IMR-90 (cell line): ENCODE results near the gene FOXN3. TPM values are rescaled to one million over a fixed set of nuclear protein-coding genes. Genes with fewer than 3 reads are reported as not detected.

ENCODE experiments used
- ATAC-seq: fragments of 200-7000 bp; cut with Tn5 transposase; 2 replicates; pipeline ENCODE4 v1.9.1; 2020; ENCODE audit warnings: low read depth, mild to moderate bottlenecking, moderate library complexity
- BruUV-seq: library from RNA; stranded (reverse); fragments of 400-500 nt; replicated peaks from 2 replicates; lab custom pipeline; 2021; lab: Mats Ljungman, UMichigan
- CTCF ChIA-PET: fragments of 300-600 bp; formaldehyde crosslinking; extraction: SDS; loops from one replicate; lab custom pipeline; 2021; ENCODE audit warnings: antibody characterized with exemption; lab: Yijun Ruan, JAX
- POLR2A ChIA-PET: fragments of 300-600 bp; sonication (Branson Sonifier 250); formaldehyde crosslinking; loops from one replicate; lab custom pipeline; 2022; ENCODE audit warnings: antibody characterized with exemption; ENCODE audit not compliant: unreplicated experiment; lab: Charles Lee
- DNase-seq: peaks from one replicate; pipeline ENCODE4 v3.0.0; 2013
- H2AFZ ChIP-seq: replicated peaks from 2 replicates; pipeline ENCODE3; 2013; ENCODE audit warnings: low read length, mild to moderate bottlenecking; ENCODE audit not compliant: poor library complexity
- H2AK5ac ChIP-seq: 2 replicates; pipeline ENCODE4 v1.6.1; 2013; ENCODE audit warnings: low read depth, low read length, inconsistent platforms
- H2AK9ac ChIP-seq: replicated peaks from 2 replicates; pipeline ENCODE3; 2013; ENCODE audit warnings: mild to moderate bottlenecking, low read depth, low read length, moderate library complexity; ENCODE audit not compliant: poor library complexity
- H2BK120ac ChIP-seq: 2 replicates; pipeline ENCODE4 v1.6.1; 2013; ENCODE audit warnings: low read depth, low read length, inconsistent platforms
- H2BK15ac ChIP-seq: 3 replicates; pipeline ENCODE4 v1.6.1; 2013; ENCODE audit warnings: low read depth, low read length, inconsistent platforms
- H2BK20ac ChIP-seq: 2 replicates; pipeline ENCODE4 v1.6.1; 2013; ENCODE audit warnings: low read depth, mild to moderate bottlenecking, inconsistent platforms, low read length, moderate library complexity
- H2BK5ac ChIP-seq: 2 replicates; pipeline ENCODE4 v1.6.1; 2013; ENCODE audit warnings: mild to moderate bottlenecking, low read depth, low read length, inconsistent platforms; ENCODE audit not compliant: poor library complexity, severe bottlenecking
- H3K14ac ChIP-seq: replicated peaks from 2 replicates; pipeline ENCODE4 v1.6.1; 2013; ENCODE audit warnings: low read depth, low read length, inconsistent platforms
- H3K18ac ChIP-seq: 2 replicates; pipeline ENCODE4 v1.6.1; 2013; ENCODE audit warnings: low read depth, low read length, control low read depth
- H3K23ac ChIP-seq: 2 replicates; pipeline ENCODE4 v1.6.1; 2013; ENCODE audit warnings: low read depth, low read length, inconsistent platforms
- H3K27ac ChIP-seq: 2 replicates; pipeline ENCODE4 v1.5.1; 2013; ENCODE audit warnings: mild to moderate bottlenecking, control low read depth, low read length; ENCODE audit not compliant: insufficient read depth
- H3K27me3 ChIP-seq: 2 replicates; pipeline ENCODE4 v1.6.1; 2013; ENCODE audit warnings: low read length; ENCODE audit not compliant: control insufficient read depth, insufficient read depth
- H3K36me3 ChIP-seq: 2 replicates; pipeline ENCODE4 v1.6.1; 2013; ENCODE audit warnings: low read length, mixed read lengths; ENCODE audit not compliant: control insufficient read depth, insufficient read depth
- H3K4ac ChIP-seq: 2 replicates; pipeline ENCODE4 v1.6.1; 2013; ENCODE audit warnings: low read depth, low read length, inconsistent platforms
- H3K4me1 ChIP-seq: 2 replicates; pipeline ENCODE4 v1.6.1; 2013; ENCODE audit warnings: low read length, mixed read lengths; ENCODE audit not compliant: control insufficient read depth, insufficient read depth
- H3K4me2 ChIP-seq: 2 replicates; pipeline ENCODE4 v1.6.1; 2013; ENCODE audit warnings: low read depth, mild to moderate bottlenecking, control low read depth, low read length, moderate library complexity
- H3K4me3 ChIP-seq: 2 replicates; pipeline ENCODE4 v1.5.1; 2013; ENCODE audit warnings: low read depth, mild to moderate bottlenecking, control low read depth, low read length, moderate library complexity; ENCODE audit not compliant: insufficient read depth
- H3K56ac ChIP-seq: 2 replicates; pipeline ENCODE4 v1.6.1; 2013; ENCODE audit warnings: low read length, inconsistent platforms; ENCODE audit not compliant: insufficient read depth; ENCODE audit errors: extremely low read depth
- H3K79me1 ChIP-seq, 2 experiments: 2 replicates each; pipeline ENCODE4 v1.6.1; 2013; ENCODE audit warnings: low read length in 2 of 2, inconsistent platforms in 1 of 2, low read depth in 1 of 2
- H3K9ac ChIP-seq: 2 replicates; pipeline ENCODE4 v1.6.1; 2013; ENCODE audit warnings: low read depth, low read length, control low read depth
- H3K9me1 ChIP-seq: 2 replicates; pipeline ENCODE4 v1.6.1; 2013; ENCODE audit warnings: low read length, inconsistent platforms; ENCODE audit not compliant: insufficient read depth
- H3K9me3 ChIP-seq: 2 replicates; pipeline ENCODE4 v1.6.1; 2013; ENCODE audit warnings: low read length; ENCODE audit not compliant: control insufficient read depth, insufficient read depth
- H4K20me1 ChIP-seq: 2 replicates; pipeline ENCODE4 v1.6.1; 2013; ENCODE audit warnings: low read length, inconsistent platforms; ENCODE audit not compliant: insufficient read depth
- H4K5ac ChIP-seq: 2 replicates; pipeline ENCODE4 v1.6.1; 2013; ENCODE audit warnings: mild to moderate bottlenecking, low read depth, low read length, control low read depth
- H4K8ac ChIP-seq, 2 experiments: 2 replicates each; pipeline ENCODE4 v1.6.1; 2013; ENCODE audit warnings: low read depth in 2 of 2, low read length in 2 of 2, control low read depth in 1 of 2, inconsistent platforms in 1 of 2
- H4K91ac ChIP-seq: 2 replicates; pipeline ENCODE4 v1.6.1; 2013; ENCODE audit warnings: low read depth, low read length, inconsistent platforms; ENCODE audit not compliant: insufficient read depth
- BHLHE40 ChIP-seq: fragments of 150-350 bp; IDR thresholded peaks from 2 replicates; pipeline ENCODE4 v1.6.1; 2016; ENCODE audit warnings: mild to moderate bottlenecking, low read depth, low read length
- CEBPB ChIP-seq: IDR thresholded peaks from 2 replicates; pipeline ENCODE4 v1.6.1; 2012; ENCODE audit warnings: low read depth, low read length, improper control_type of control experiment
- CHD1 ChIP-seq: IDR thresholded peaks from 2 replicates; pipeline ENCODE4 v1.6.1; 2012; ENCODE audit warnings: low read depth, low read length, improper control_type of control experiment
- CTCF ChIP-seq: conservative IDR thresholded peaks from 2 replicates; pipeline ENCODE4 v1.5.1; 2012; ENCODE audit warnings: mild to moderate bottlenecking, low read depth, low read length, improper control_type of control experiment
- ELK1 ChIP-seq: fragments of 150-350 bp; IDR thresholded peaks from 2 replicates; pipeline ENCODE4 v1.6.1; 2016; ENCODE audit warnings: low read depth, mild to moderate bottlenecking, low read length, moderate library complexity, borderline replicate concordance
- FOS ChIP-seq: fragments of 150-350 bp; IDR thresholded peaks from 2 replicates; pipeline ENCODE4 v1.6.1; 2016; ENCODE audit warnings: low read depth, low read length
- MAFK ChIP-seq: IDR thresholded peaks from 2 replicates; pipeline ENCODE4 v1.6.1; 2012; ENCODE audit warnings: low read depth, low read length, improper control_type of control experiment
- MAZ ChIP-seq: IDR thresholded peaks from 2 replicates; pipeline ENCODE4 v1.6.1; 2012; ENCODE audit warnings: low read depth, mild to moderate bottlenecking, low read length, improper control_type of control experiment, moderate library complexity, borderline replicate concordance
- MXI1 ChIP-seq: IDR thresholded peaks from 2 replicates; pipeline ENCODE4 v1.6.1; 2012; ENCODE audit warnings: low read depth, mild to moderate bottlenecking, low read length, moderate library complexity, borderline replicate concordance
- NFE2L2 ChIP-seq: fragments of 150-350 bp; IDR thresholded peaks from 2 replicates; pipeline ENCODE4 v1.6.1; 2016; ENCODE audit warnings: low read depth, mild to moderate bottlenecking, low read length
- POLR2A ChIP-seq: IDR thresholded peaks from 2 replicates; pipeline ENCODE4 v1.6.1; 2012; ENCODE audit warnings: mild to moderate bottlenecking, low read depth, low read length
- RAD21 ChIP-seq: IDR thresholded peaks from 2 replicates; pipeline ENCODE4 v1.6.1; 2012; ENCODE audit warnings: low read length, improper control_type of control experiment
- RCOR1 ChIP-seq: IDR thresholded peaks from 2 replicates; pipeline ENCODE4 v1.6.1; 2012; ENCODE audit warnings: mild to moderate bottlenecking, low read length, improper control_type of control experiment; ENCODE audit not compliant: insufficient replicate concordance
- RFX5 ChIP-seq: IDR thresholded peaks from 2 replicates; pipeline ENCODE4 v1.8.0; 2012; ENCODE audit warnings: low read depth, mild to moderate bottlenecking, low read length, moderate library complexity
- SMC3 ChIP-seq: fragments of 150-350 bp; IDR thresholded peaks from 2 replicates; pipeline ENCODE4 v1.6.1; 2016; ENCODE audit warnings: low read depth, mild to moderate bottlenecking, antibody characterized with exemption, low read length, moderate library complexity
- USF2 ChIP-seq: fragments of 150-350 bp; IDR thresholded peaks from 2 replicates; pipeline ENCODE4 v1.6.1; 2017; ENCODE audit warnings: mild to moderate bottlenecking, antibody characterized with exemption, low read length, low read depth
- WGBS, 2 experiments: methylation state at CpG; one replicate each; pipeline versions ENCODE4 v1.1.5 to v1.1.7; 2013; ENCODE audit warnings: missing lambda C conversion rate in 2 of 2; ENCODE audit not compliant: insufficient read length in 1 of 2; ENCODE audit errors: extremely low coverage in 2 of 2; 5-methylcytosine and 5-hydroxymethylcytosine counted together
- dilution Hi-C: fragments of 300-500 bp; cut with HindIII; formaldehyde crosslinking; loops from one replicate; pipeline ENCODE4 v1.14.3; 2018; ENCODE audit warnings: low sequenced_read_pairs; ENCODE audit not compliant: unreplicated experiment
- in situ Hi-C: fragments of 300-500 bp; cut with MboI; formaldehyde crosslinking; loops from 3 replicates; pipeline ENCODE4 v1.14.3; 2019; ENCODE audit warnings: low sequenced_read_pairs, inconsistent platforms, mixed read lengths
- intact Hi-C: fragments of 100-400 bp; cut with micrococcal nuclease; formaldehyde crosslinking; loops from 2 replicates; pipeline ENCODE4 v1.10.0; 2022
- polyA plus RNA-seq, 3 experiments: library from polyadenylated mRNA; depleted of rRNA; stranded (reverse); fragments of >200 nt; gene quantifications; 2 replicates each; pipeline ENCODE4 v1.2.3, GENCODE V29; 2012; ENCODE audit warnings: low replicate concordance in 1 of 3
- total RNA-seq: library from RNA; depleted of rRNA; stranded (reverse); fragments of >200 nt; gene quantifications from 2 replicates; pipeline ENCODE4 v1.2.3, GENCODE V29; 2012

FOXN3 gene
- total and polyA plus RNA-seq, 2 of the 4 experiments (the other 2 are of a cell fraction) = 22.6 to 33.7 TPM

- no peak overlapping the region for H2BK15ac ChIP-seq
- H2AFZ ChIP-seq = no peak overlapping the region
- peaks cover 13% of the 10 kb centered on the region for H4K20me1 ChIP-seq
- H2BK120ac ChIP-seq = no peak overlapping the region
- in situ Hi-C loops (no loop called here), dilution Hi-C loops (no loop called here), intact Hi-C loops (no loop called here)
- no TSS peak for BruUV-seq
- H3K14ac ChIP-seq = no peak overlapping the region
- no peak for DNase-seq
- peaks cover 44 to 71% of the 10 kb centered on the region in 2 experiments for H3K79me1 ChIP-seq
- no peak overlapping the region for H2BK5ac ChIP-seq
- POLR2A ChIA-PET = no interaction called here
- no peak overlapping the region for H3K4me2 ChIP-seq
- no peak overlapping the region for H3K18ac ChIP-seq
- no peak overlapping the region for H4K8ac ChIP-seq
- no peak overlapping the region for H4K5ac ChIP-seq
- no CpG with 5 or more reads among the region's 6 CpGs for WGBS, 2 experiments
- no peak for TF ChIP-seq MAFK
- no peak for TF ChIP-seq NFE2L2
- no peak for TF ChIP-seq CEBPB
- TF ChIP-seq ELK1 = no peak
- TF ChIP-seq RCOR1 = no peak
- TF ChIP-seq CHD1 = no peak
- TF ChIP-seq BHLHE40 = no peak
- no peak for TF ChIP-seq RAD21
- no peak for TF ChIP-seq USF2
- no peak for TF ChIP-seq MXI1
- no peak for TF ChIP-seq FOS
- TF ChIP-seq MAZ = no peak
- TF ChIP-seq CTCF = no peak
- TF ChIP-seq POLR2A = no peak
- TF ChIP-seq SMC3 = no peak
- TF ChIP-seq RFX5 = no peak
- H2AK5ac ChIP-seq = no peak overlapping the region
- H3K27ac ChIP-seq = no peak overlapping the region
- CTCF ChIA-PET = no interaction called here
- H3K4ac ChIP-seq = no peak overlapping the region
- H3K4me3 ChIP-seq = no peak overlapping the region
- peaks cover 14% of the 10 kb centered on the region; the same call in 1 of the 2 replicates for H3K9me1 ChIP-seq
- peaks cover 3% of the 10 kb centered on the region; the same call in 1 of the 2 replicates for H3K36me3 ChIP-seq
- no peak overlapping the region for H3K56ac ChIP-seq
- no peak for ATAC-seq
- no peak overlapping the region for H4K91ac ChIP-seq
- no peak overlapping the region for H3K23ac ChIP-seq
- H2AK9ac ChIP-seq = no peak overlapping the region
- H2BK20ac ChIP-seq = no peak overlapping the region
- no peaks in the 10 kb centered on the region for H3K27me3 ChIP-seq
- no peak overlapping the region for H3K9ac ChIP-seq
- peaks cover 3% of the 10 kb centered on the region; the same call in 1 of the 2 replicates for H3K4me1 ChIP-seq
- H3K9me3 ChIP-seq = no peaks in the 10 kb centered on the region
Observed at GRCh38 chr14:89296281-89296745, 120.7 kb downstream of the FOXN3 start.
